ENCODE data around the gene CDK19.

DNA sequence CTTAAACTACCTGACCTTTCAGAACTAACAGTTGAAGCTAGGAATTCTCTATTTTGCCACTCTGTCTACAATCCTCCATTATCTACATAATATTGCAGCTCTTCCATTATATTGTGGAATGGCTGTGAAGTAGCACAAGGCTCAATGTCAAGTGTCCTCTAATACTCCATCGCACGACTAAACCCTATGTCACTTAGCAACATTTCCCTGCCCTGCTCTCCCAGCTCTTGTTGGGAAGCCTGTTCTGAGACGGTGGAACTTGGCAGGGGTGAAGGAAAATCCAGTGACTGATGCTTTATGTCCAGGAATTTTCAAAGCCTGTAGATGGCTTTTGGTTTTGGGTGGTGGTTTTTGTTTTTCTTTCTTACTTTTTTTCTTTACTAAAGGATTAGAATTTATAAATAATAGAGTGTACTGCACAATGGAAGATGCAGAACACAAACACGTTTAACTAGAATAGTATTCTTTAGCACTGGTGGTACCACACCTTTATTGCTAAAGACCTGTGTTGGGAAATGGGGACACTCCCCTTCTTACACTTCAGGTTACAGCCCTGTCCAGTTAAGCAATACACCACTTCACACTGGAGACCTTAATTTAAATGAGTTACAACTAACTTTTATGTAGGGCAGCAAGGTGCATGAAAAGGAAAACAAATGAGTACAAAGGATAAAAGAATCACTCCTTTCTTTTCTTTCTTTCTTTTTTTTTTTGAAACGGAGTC, 38.6 kb upstream of the CDK19 start:
- TF ChIP-seq EZH2 (IDR thresholded peaks at IDR 0.05; ENCODE audit: insufficient read depth, poor library complexity, severe bottlenecking) (no peak), EZH2phosphoT487 (IDR thresholded peaks at IDR 0.05; ENCODE audit: insufficient read depth, low read depth) (no peak)

All from GM23248 (cell line).